HG03060 (cell line): Measurements from ENCODE around the gene NEURL2.

Source experiments
- ATAC-seq: cut with Tn5 transposase; IDR thresholded peaks from one replicate; pipeline ENCODE4 v1.9.1; 2021; ENCODE audit warnings: low read depth, moderate number of reproducible peaks; ENCODE audit not compliant: unreplicated experiment

NEURL2 gene

GRCh38 chr20:45848969-45849582 lies 41.9 kb downstream of the NEURL2 start:
- no peak for ATAC-seq

DNA sequence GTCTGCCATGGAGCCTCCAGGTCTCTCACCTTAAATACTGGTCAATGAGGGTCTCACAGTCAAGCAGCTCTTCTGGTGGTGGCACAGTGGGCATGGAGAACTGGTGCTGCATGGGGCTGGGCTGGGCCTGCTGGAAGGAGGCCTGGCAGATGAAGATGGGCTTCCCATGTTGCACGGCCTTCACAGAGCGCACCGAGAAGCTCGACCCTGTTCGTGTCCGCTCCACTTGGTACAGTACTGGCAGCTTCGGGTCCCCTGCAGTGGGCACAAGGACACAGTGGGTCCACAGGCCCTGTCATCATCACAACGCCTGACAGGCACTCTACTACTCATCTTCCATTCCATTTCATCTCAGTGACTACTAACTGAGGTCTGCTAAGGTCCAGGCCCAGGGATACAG lies 42.6 kb downstream of the NEURL2 start:
- no peak for ATAC-seq

DNA sequence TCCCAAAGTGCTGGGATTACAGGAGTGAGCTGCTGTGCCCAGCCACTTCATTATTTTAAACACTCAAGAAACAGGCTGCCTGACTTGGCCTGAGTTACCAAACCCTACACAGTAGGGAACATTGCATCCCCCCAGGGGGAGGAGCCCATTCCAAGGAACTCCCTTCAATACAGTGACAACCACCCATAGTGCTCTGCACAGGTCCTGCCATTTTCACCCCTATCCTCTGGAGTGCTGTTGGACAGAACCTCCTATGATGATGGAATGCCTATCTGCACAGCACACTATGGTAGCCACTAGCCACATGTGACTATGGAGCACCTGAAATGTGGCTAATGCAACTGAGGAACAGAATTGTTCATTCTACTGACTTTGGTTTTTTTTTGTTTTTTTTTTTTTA lies 45.6 kb downstream of the NEURL2 start:
- no peak for ATAC-seq

GRCh38 chr20:45843506-45843905 lies 47.5 kb downstream of the NEURL2 start:
- ATAC-seq: no peak

GRCh38 chr20:45842169-45842812 lies 48.7 kb downstream of the NEURL2 start:
- ATAC-seq: no peak

GRCh38 chr20:45841407-45842129 lies 49.4 kb downstream of the NEURL2 start:
- no peak for ATAC-seq

DNA sequence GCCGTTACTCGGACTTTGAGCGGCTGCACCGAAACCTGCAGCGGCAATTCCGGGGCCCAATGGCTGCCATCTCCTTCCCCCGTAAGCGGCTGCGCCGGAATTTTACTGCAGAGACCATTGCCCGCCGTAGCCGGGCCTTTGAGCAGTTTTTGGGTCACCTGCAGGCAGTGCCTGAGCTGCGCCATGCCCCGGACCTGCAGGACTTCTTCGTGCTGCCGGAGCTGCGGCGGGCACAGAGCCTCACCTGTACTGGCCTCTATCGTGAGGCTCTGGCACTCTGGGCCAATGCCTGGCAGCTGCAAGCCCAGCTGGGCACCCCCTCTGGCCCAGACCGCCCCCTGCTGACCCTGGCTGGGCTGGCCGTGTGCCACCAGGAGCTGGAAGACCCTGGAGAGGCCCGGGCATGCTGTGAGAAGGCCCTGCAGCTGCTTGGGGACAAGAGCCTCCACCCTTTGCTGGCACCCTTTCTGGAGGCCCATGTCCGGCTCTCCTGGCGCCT lies 50.3 kb downstream of the NEURL2 start:
- no peak for ATAC-seq
